ENCODE measurements around the gene NCOR2.

GRCh38 chr12:124571556-124571955 is 4.1 kb upstream of the NCOR2 start:
- TF ChIP-seq TARDBP (IDR thresholded peaks at IDR 0.05) = no peak
- TF ChIP-seq BHLHE40 (IDR thresholded peaks at IDR 0.05; ENCODE audit: borderline replicate concordance) = no peak
- TF ChIP-seq SUZ12 (IDR thresholded peaks at IDR 0.05) = no peak
- no peak for TF ChIP-seq SP1 (IDR thresholded peaks at IDR 0.05)
- TF ChIP-seq L3MBTL2 (conservative IDR thresholded peaks at IDR 0.05) = no peak
- no peak for TF ChIP-seq PKNOX1 (IDR thresholded peaks at IDR 0.05)
- no peak for TF ChIP-seq HDGF (IDR thresholded peaks at IDR 0.05; ENCODE audit: borderline replicate concordance)
